GM21529 (cell line): ENCODE data around the gene CAPN13.

ENCODE experiments used
- ATAC-seq: cut with Tn5 transposase; IDR thresholded peaks from one replicate; pipeline ENCODE4 v1.9.1; 2021; ENCODE audit not compliant: unreplicated experiment

The CAPN13 gene, protein sequence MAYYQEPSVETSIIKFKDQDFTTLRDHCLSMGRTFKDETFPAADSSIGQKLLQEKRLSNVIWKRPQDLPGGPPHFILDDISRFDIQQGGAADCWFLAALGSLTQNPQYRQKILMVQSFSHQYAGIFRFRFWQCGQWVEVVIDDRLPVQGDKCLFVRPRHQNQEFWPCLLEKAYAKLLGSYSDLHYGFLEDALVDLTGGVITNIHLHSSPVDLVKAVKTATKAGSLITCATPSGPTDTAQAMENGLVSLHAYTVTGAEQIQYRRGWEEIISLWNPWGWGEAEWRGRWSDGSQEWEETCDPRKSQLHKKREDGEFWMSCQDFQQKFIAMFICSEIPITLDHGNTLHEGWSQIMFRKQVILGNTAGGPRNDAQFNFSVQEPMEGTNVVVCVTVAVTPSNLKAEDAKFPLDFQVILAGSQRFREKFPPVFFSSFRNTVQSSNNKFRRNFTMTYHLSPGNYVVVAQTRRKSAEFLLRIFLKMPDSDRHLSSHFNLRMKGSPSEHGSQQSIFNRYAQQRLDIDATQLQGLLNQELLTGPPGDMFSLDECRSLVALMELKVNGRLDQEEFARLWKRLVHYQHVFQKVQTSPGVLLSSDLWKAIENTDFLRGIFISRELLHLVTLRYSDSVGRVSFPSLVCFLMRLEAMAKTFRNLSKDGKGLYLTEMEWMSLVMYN

DNA sequence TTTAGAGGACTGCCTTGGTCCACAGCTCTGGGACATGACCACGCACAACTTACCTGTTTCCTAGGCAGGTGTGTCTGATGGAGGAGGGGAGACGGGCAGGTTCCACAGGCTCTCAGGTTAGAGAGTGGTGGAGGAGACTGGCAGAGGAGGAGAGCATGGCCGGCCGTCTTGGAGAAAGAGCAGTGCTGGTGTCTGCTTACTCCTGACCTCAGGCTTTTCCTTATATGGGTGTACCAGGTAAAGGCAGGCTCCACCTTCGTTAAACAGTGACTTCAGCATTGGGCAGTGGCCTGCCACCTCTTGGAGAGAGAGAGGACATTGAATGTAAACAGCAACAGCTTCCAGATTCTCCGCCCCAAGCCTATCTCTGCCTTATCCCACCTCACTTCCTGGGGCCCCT lies at the start of gene CAPN13:
Gene CAPN13 (minus strand): TSS at position 198 of the 400 bp plus-strand sequence. CDS start 20,121 bp downstream, outside the sequence.
- no peak for ATAC-seq

DNA sequence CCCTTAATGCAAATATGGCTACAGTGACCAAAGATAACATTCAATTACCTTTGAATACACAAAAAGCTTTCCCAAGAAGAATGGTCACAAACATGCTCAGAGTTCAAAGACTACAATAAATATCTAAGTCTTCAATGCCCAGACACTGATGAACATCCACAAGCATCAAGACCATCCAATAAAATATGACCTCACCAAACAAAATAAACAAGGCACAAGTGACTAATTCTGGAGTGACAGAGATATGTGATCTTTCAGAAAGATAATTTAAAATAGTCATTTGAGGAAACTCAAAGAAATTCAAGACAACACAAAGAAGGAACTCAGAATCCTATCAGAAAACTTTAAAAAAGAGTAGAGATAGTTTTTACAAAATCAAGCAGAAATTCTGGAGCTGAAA lies 40.6 kb upstream of the CAPN13 start:
- ATAC-seq: no peak

DNA sequence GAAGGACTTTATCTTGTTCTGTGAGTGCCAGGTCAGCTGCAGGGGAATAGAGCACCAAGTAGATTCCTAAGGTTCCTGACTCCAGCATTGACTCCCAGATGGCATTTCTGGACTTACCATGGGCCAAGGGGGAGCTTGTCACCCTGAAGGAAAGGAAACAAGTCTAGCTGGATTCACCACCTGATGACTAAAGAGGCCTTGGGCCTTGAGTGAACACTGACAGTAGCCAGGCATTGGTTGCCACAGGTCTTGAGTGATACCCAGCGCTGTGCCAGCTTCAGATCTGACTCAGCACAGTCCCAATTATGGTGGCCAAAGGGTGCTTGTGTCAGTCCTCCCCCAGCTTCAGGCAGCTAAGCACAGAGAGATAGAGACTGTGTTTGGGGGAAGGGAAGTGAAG lies 40.1 kb upstream of the CAPN13 start:
- ATAC-seq: no peak

DNA sequence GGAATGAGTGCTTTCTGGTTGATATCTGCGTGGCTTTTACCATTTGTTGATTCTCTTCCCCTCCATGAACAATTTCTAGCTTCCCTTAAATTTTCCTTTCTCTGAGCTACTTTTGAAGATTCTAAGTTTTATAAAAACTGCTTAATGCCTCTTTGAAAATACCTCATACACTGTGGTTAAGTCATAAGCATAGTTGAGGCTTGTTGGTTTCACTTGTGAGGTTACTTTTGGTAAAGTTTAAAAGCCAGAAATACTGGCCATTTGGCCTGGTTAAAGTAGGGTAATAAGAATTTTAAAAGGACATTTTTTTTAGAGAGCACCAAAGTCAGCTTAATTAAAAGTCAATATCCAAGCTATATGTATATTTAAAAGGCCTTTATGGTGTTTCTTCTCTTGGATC lies 21.3 kb upstream of the CAPN13 start:
- ATAC-seq: no peak

DNA sequence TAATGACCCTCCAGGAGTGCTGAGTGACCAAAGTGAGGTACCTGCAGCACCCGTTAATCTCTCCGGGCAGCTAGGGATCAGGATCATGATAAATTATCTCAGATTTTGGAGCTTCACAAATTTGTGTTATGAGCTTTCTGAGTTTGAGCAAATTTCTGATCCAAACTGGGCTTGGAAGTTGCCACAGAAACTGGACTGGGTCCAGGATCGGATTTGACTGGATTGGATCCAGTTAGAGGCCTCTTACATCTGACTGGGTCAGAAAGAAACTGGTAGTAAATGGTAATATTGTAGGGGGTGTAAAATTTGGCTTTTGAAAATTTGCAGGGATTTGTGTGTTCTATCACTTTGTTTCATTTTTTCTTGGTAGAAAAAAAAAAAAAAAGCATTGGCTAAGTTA lies 19.7 kb upstream of the CAPN13 start:
- ATAC-seq: no peak

DNA sequence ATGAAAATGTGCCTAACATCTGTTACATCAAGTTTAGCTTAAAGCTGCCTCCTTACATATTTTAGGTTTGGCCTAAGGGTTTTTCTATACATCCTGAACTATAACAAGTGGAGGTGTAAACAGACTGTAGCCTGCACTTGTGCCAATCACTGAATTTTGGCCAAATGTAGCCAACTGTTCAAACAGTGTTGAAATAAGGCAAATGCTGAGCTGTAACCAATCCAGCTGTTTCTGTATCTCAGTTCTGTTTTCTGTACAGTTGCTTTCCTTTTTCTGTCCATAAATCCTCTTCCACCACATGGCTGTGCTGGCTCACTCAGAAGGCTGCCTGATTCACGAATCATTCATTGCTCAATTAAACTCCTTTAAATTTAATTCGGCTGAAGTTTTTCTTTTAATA lies 19.2 kb upstream of the CAPN13 start:
- ATAC-seq: no peak

DNA sequence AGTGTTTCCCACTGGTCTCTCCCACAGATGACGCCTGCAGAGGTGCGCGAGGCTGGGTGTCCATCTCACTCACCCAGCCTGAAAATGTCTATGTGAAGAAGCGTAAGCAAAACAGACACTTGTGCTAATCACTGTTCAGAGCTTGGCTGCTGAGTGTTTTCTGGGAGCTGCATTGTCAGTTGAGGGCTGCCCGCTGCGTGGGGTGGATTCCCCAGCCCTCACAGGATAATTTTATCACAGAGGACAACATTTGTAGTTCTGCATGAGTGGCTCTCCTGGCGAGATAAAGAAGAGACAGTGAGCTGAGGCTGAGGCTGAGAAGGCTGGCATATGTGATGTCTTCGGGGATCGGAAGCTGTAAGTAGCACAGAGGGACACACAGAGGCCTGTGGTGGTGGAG lies 16.2 kb upstream of the CAPN13 start:
- no peak for ATAC-seq

DNA sequence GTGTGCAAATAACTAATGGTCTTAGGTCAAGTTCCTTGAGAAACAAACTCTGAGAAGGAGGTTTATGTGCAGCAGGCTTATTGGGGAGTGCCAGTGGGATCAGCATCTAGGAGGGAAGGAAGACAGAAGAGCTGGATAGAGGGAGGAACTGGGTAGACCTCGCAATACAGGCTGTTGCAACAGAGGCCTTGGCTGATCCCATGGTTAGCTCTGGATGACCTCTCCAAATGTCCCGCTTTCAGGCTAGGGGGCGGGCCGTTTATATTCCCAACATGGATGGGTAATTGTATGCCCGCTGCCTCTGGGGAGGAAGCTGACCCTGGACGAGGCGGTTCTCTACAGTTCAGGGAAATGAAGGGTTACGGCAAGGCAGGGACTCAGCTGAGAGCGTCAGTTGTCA lies 14.7 kb upstream of the CAPN13 start:
- ATAC-seq: no peak

DNA sequence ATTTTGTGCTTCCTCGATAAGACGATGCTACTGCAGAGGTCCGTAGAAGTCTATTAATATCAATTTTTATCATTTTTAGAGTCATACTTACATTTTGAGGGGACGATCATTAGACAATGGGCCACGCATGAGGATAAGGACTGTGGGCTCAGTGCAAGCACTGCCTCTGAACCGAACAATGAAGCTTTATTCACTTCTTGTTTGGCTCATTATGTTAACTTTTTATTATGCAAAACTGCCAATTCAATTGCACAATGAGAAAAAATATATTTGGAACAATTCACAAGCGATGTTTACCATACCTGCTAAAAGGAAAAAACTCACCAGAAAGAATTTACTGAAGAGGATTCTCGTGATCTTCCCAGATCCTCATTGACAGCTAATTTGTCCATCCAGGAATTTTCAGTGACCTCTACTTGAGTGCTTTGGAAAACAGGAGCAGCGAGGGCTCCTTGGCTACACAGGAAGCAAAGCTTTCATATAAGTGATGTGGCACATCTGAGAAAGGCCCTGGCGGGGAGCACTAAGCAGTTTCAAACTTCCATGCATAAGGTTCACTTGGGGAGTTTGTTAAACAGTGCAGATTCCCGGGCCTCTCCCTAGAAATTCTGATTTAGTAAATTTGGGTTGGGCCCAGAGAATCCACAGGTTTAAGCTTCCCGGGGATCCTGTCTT lies 13.3 kb upstream of the CAPN13 start:
- no peak for ATAC-seq

DNA sequence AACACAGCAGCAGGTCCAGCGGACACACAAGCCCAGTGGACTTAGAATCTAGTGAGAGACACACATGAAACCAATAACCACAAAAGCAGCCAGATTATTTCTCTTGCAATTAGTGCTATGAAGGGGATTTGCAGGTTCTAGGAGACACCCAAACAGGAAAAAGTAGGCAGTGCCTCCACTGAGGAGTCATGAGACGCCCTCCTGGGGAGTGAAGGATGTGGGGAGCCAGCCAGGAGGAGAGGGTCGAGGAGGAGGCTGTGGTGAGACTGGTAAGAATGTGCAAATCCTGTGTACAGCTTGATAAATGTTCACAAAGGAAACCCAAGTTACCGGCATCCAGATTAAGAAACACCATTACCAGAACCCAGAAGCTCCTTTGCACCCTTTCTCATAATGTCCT lies 2.7 kb upstream of the CAPN13 start:
- no peak for ATAC-seq

DNA sequence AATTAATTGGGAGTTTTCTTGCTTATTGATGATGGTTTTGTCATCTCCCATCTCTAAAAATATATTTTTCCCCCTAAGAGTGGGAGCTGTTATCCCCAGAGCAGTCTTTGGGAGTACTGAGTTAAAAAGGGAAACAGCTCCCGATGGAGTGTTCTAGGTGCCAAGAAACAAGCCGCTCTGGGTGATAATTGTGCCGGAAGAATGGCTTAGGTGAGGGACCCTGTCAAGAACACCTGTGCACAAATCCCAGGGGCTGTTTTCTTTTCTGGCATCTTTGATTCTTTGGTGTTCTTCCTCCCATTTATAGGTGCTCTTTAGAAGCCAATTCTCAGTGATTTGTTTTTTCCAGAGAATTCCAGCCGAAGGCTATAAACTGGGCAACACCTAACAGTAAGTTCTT lies 1.4 kb upstream of the CAPN13 start:
- no peak for ATAC-seq

DNA sequence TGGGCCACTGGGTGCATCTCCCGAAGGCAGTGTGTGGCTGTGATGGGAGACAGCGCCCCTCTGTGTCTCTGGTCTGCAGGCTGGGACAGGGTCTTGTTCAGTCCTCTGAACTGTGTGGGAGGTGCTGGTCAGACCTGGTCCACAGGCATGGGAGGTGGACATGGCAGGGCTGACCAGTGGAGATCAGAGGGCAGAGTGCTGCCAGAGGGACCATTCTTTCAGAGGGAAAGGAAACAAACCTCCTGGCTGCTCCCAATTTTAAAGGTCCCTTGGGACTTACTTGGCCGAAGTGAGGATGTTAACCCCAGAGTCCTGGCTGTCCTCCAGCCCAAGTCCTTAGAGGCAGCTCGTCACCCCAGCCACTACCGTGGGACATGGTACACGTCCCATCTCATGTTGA lies 4.0 kb downstream of the CAPN13 start:
- no peak for ATAC-seq

DNA sequence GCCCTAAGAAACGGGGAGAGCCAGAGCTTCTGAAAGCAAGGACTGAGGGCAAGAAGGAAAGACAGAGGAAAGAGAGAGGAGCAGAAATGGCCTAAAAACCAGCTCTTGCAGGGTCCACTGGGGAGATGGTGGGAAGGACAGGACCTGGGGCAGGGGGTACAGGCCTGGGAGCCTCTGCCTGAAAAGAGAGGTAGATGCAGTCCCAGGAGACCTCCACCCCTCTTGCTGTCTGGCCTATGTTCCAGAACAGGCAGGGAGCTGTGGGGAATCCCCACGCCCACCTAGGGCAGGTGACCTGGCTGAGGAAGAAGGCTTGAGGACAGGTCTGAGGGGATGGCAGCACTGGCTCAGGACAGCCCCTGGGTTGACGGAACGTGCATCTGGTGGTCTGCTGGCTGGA lies 4.6 kb downstream of the CAPN13 start:
- no peak for ATAC-seq

DNA sequence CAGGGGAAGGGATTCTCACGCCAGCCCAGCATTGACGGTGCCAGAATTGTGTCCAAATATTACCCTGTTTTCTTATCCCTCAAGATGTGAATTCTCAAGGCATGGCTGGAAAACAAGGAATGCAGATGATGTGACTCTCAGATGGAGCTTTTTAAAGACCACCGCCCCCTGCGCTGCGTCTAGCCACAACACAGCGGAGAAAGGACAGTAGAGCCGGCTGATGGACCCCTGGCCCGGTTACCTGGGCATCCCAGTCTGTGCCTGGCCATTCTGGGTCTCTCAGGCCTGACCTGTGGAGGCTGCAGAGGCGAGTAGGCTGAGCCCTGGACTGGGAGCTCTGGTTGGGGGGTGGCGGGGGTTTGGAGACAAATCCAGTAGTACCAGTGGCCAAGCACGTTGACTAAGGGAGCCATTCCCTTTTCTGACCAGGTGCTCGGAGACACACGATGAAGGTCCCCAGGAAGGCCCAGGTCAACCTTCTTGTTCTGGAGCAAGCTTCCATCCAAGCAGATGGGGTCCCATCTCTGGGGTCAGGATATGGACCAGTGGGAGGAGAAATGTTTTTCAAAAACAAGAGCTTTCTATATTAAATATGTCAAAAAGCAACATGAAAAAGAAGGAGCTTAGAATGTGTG lies 5.3 kb downstream of the CAPN13 start:
- no peak for ATAC-seq

DNA sequence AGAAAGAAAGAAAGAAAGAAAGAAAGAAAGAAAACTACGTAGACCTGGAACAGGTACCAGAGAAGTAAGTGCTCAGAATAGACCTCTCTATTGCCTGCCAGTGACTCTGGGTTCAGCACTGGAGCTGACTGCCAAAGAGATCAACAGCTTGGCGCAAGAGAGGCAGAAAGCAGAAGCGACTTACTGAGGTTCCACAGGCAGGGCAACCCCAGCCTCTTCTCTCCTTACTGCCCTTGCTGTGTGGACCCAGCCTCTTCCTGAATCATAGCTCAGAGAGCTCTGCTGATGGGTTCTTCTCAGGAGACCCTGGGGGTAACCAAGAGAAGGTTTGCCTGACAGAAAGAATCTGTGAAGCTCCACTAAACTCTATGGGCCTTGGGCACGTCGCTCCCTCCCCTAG lies 7.1 kb downstream of the CAPN13 start:
- ATAC-seq: no peak

DNA sequence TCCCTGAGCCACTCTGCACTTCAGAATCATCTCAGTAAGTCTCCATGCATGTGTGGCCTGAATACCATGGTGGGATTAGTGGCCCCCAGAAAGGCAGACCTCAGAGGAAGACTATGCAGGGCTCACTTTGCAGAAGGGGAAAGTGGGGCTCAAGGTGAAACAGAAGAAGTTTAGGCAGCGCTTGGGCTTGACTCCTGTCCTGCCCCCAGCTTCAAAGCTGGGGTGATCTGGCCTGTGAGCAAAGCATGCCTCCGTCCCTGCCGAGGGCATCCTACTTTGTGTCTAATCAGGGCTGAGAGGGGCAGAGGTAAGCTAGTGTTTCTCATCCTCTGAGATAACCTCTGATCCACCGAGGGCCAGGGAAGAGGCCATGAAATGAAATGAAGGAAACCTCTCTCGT lies 7.9 kb downstream of the CAPN13 start:
- ATAC-seq: no peak

DNA sequence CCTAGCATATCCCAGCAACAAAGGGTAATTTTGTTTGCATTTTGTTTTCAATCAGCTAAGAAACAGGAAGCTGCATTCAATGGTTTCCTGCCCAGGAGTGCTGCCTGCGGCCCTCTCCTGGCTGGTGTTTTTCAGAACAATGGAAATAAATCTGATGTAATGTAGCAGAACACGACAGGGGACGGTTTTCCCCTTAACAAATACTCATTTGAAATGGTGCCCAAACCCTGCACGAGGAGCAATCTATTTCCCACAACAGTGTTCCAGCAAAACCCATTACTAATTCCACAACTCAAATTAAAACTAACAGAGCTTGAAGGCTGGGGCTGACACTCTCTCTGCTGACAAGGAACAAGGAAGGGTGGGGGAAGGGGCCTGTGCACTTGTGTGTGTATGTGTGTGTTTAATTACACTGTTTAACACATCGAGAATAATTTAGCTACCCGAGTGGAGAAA lies 8.7 kb downstream of the CAPN13 start:
- ATAC-seq: no peak

DNA sequence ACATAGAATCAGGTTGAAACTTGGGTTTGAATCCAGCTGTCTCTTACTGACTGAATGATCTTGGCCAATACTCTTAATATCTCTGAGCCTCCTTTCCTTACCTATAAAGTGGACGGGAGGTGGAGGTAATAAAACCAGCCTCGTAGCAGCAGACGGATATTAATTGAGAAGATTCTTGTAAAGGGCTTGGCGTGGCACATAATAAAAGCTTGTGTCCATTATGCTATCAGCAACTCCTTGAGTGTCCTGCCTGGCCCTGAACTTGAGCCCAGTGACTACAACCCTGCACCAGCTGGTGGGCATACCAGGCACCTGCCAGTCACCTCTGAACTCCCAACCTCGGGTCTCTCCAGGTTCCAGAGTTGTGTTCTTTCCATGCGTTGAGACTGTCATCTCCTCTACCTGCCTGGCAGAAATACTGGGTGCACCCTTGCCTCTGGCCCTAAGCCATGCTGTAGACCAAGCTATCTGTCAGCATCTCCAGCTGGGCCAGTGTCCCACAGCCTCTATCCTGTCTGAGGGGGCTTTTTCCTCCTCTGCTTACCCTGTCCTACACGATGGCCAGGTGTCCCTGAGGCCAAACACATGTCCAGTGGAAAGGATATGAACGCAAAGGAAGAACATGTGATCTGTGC lies 9.7 kb downstream of the CAPN13 start:
- no peak for ATAC-seq

DNA sequence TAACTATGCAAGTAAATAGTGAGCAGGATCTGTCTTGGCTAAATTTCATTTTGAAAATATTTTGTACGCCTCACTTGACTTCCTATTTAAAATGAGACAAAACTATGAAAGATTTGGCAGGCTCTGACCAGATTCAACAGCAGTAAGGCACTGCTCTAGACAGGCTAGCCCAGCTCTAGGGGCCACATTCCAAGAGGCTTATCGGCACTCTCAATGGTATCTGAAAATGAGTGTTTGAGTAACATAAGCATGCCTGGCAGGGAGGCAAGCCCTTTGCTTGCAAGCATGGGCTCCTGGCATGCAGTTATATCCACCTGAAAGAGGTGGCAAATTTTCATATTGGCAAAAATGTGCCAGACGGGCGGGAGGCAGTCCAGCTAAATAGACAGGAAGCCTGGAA lies 10.5 kb downstream of the CAPN13 start:
- no peak for ATAC-seq

DNA sequence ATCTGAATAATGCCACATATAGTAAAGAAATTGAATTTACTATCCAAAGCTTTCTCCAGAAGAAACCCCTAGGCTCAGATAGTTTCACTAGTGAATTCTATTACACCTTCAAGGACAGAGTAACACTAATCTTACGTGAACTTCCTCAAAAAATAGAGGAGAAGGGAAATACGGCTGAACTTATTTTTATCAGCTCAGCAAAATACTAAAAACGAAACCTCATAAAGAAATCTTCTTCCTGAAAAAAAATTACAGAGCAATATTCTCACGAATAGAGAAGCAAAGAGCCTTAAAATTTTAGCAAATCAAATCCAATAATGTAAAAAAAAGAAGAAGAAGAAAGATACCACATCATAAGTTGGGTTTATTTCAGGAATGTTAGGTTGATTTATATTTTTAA lies 14.7 kb downstream of the CAPN13 start:
- ATAC-seq: no peak

DNA sequence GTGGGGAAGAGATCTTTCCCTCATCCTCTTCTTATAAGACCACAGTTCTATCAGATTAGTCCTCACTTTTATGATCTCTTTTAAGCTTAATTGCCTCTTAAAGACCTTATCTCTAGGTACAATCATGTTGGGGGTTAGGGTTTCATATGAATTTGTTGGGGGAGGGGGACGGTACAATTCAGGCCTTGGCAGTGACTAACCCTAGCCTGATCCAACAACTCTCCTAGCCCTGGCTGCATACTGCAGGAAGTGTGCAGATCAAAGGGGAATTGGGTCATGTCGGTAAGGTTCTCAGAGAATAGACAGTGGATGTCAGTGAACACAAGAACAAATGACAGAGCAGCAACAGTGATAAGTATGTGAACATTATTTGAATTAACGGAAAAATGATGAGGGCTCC lies 16.4 kb downstream of the CAPN13 start:
- ATAC-seq: no peak
